Measurements from ENCODE around the gene TRIM42. TPM values are rescaled to one million over a fixed set of nuclear protein-coding genes. Genes with fewer than 3 reads are reported as not detected.

TRIM42 gene
- total RNA-seq, 2 experiments from 2014 or later = not detected

DNA sequence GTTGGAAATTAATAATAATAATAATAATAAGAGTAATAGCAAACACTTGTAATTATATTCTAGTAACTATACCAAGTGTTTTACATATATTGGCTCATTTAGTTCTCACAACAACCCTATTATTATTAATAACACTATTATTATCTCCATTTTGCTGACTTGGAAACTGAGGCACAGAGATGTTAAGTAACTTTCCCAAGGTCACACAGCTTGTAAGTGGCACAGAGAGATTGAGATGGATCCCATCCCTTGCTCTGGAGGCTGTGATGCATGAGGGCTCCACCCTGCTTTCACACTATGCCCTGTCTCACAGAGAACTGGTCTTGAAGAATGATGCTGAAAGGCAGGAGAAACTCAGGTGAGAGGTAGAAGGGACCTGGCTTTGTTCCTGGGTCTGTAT, 31.9 kb downstream of the TRIM42 start:
- H3K4me3 ChIP-seq (ENCODE audit: low read depth, low read length, poor library complexity, severe bottlenecking) = no peak overlapping the region
- no peaks in the 10 kb centered on the region for H3K9me3 ChIP-seq (ENCODE audit: low read length)
- intact Hi-C loops (cut with micrococcal nuclease; ENCODE audit: unreplicated experiment) = no loop called here
- no peaks in the 10 kb centered on the region for H3K79me2 ChIP-seq (ENCODE audit: insufficient read depth, low read depth, low read length)
- H4K20me1 ChIP-seq (ENCODE audit: insufficient read depth, low read length) = no peaks in the 10 kb centered on the region
- no peak overlapping the region for H3K4me2 ChIP-seq (ENCODE audit: low read length)
- no peak overlapping the region for H3K27ac ChIP-seq (ENCODE audit: low read depth, low read length, poor library complexity, severe bottlenecking)
- H3K9me2 ChIP-seq (ENCODE audit: insufficient read depth, low read length) = no peaks in the 10 kb centered on the region
- no peaks in the 10 kb centered on the region for H3K4me1 ChIP-seq (ENCODE audit: insufficient read depth, low read length, poor library complexity, severe bottlenecking)
- CTCF ChIA-PET (ENCODE audit: unreplicated experiment) = no interaction called here
- no peaks in the 10 kb centered on the region for H3K36me3 ChIP-seq (ENCODE audit: insufficient read depth, low read length)
- H2AFZ ChIP-seq (ENCODE audit: low read length) = no peak overlapping the region
- DNase-seq (ENCODE audit: low spot score) = no peak
- no TSS peak for BruUV-seq (replicated peaks)
- no peak for TF ChIP-seq EZH2phosphoT487 (IDR thresholded peaks at IDR 0.05; ENCODE audit: borderline replicate concordance, low read depth, low read length)
- TF ChIP-seq, protein P1, sequence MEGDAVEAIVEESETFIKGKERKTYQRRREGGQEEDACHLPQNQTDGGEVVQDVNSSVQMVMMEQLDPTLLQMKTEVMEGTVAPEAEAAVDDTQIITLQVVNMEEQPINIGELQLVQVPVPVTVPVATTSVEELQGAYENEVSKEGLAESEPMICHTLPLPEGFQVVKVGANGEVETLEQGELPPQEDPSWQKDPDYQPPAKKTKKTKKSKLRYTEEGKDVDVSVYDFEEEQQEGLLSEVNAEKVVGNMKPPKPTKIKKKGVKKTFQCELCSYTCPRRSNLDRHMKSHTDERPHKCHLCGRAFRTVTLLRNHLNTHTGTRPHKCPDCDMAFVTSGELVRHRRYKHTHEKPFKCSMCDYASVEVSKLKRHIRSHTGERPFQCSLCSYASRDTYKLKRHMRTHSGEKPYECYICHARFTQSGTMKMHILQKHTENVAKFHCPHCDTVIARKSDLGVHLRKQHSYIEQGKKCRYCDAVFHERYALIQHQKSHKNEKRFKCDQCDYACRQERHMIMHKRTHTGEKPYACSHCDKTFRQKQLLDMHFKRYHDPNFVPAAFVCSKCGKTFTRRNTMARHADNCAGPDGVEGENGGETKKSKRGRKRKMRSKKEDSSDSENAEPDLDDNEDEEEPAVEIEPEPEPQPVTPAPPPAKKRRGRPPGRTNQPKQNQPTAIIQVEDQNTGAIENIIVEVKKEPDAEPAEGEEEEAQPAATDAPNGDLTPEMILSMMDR (conservative IDR thresholded peaks at IDR 0.05; ENCODE audit: low read length) = no peak
- POLR2A ChIA-PET = no interaction called here

DNA sequence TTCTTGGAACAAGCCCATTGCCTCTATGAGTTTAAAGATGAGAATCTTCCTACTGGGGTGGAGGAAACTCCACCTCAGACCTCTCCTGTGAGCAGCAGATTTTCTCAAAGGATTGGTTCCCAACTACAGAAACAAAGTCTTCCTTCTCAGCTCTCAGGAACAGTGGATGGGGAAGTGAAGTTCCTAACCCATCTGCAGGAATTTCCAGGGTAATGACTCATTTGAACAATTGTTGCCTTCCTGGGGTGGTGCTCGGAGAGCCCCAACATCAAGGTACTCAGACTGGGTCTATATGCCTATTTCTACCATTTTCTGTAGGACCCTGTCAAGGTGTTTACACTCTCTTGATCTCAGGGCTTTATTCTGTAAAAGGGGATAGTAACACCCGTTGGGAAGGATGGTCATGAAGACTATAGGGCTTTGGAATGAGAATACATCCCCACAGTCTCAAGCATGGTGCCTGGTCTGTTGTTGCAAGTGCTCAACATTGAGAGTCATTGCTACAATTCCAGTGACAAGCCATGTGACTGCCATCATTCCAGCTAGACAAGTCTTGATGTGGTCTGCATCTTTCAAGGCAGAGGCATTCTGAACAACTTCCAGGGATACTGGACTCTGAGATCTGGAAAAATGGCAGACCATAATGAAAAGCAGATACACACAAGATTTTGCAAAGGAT, 33.0 kb downstream of the TRIM42 start:
- no peaks in the 10 kb centered on the region for H3K4me1 ChIP-seq (ENCODE audit: insufficient read depth, low read length, poor library complexity, severe bottlenecking)
- POLR2A ChIA-PET = no interaction called here
- no peak overlapping the region for H3K4me3 ChIP-seq (ENCODE audit: low read depth, low read length, poor library complexity, severe bottlenecking)
- H3K4me2 ChIP-seq (ENCODE audit: low read length) = no peak overlapping the region
- no peak overlapping the region for H2AFZ ChIP-seq (ENCODE audit: low read length)
- intact Hi-C loops (cut with micrococcal nuclease; ENCODE audit: unreplicated experiment) = no loop called here
- no TSS peak for BruUV-seq (replicated peaks)
- DNase-seq (ENCODE audit: low spot score) = no peak
- H3K27ac ChIP-seq (ENCODE audit: low read depth, low read length, poor library complexity, severe bottlenecking) = no peak overlapping the region
- H3K36me3 ChIP-seq (ENCODE audit: insufficient read depth, low read length) = no peaks in the 10 kb centered on the region
- no peaks in the 10 kb centered on the region for H3K79me2 ChIP-seq (ENCODE audit: insufficient read depth, low read depth, low read length)
- H4K20me1 ChIP-seq (ENCODE audit: insufficient read depth, low read length) = no peaks in the 10 kb centered on the region
- no peaks in the 10 kb centered on the region for H3K9me2 ChIP-seq (ENCODE audit: insufficient read depth, low read length)
- CTCF ChIA-PET (ENCODE audit: unreplicated experiment) = no interaction called here
- no peaks in the 10 kb centered on the region for H3K9me3 ChIP-seq (ENCODE audit: low read length)
- TF ChIP-seq, protein P1 (conservative IDR thresholded peaks at IDR 0.05; ENCODE audit: low read length) = no peak
- TF ChIP-seq EZH2phosphoT487 (IDR thresholded peaks at IDR 0.05; ENCODE audit: borderline replicate concordance, low read depth, low read length) = no peak

GRCh38 chr3:140711390-140712035, 33.6 kb downstream of the TRIM42 start:
- Histone ChIP-seq H3K9me2 (ENCODE audit: insufficient read depth, low read length) (no peaks in the 10 kb centered on the region), H2AFZ (ENCODE audit: low read length) (no peak overlapping the region), H3K27ac (ENCODE audit: low read depth, low read length, poor library complexity, severe bottlenecking) (no peak overlapping the region), H3K4me2 (ENCODE audit: low read length) (no peak overlapping the region), H3K36me3 (ENCODE audit: insufficient read depth, low read length) (no peaks in the 10 kb centered on the region), H3K79me2 (ENCODE audit: insufficient read depth, low read depth, low read length) (no peaks in the 10 kb centered on the region), H3K4me3 (ENCODE audit: low read depth, low read length, poor library complexity, severe bottlenecking) (no peak overlapping the region), H3K9me3 (ENCODE audit: low read length) (no peaks in the 10 kb centered on the region), H4K20me1 (ENCODE audit: insufficient read depth, low read length) (no peaks in the 10 kb centered on the region), H3K4me1 (ENCODE audit: insufficient read depth, low read length, poor library complexity, severe bottlenecking) (no peaks in the 10 kb centered on the region)
- CTCF ChIA-PET (ENCODE audit: unreplicated experiment) = no interaction called here
- POLR2A ChIA-PET = no interaction called here
- no TSS peak for BruUV-seq (replicated peaks)
- no peak for DNase-seq (ENCODE audit: low spot score)
- intact Hi-C loops (cut with micrococcal nuclease; ENCODE audit: unreplicated experiment) = no loop called here
- no peak for TF ChIP-seq EZH2phosphoT487 (IDR thresholded peaks at IDR 0.05; ENCODE audit: borderline replicate concordance, low read depth, low read length)
- TF ChIP-seq, protein P1 (conservative IDR thresholded peaks at IDR 0.05; ENCODE audit: low read length) = no peak

Measured in OCI-LY7 (cell line).